Lower lobe of right lung (tissue), 2 donors: ENCODE results near the gene TANGO6. TPM values are rescaled to one million over a fixed set of nuclear protein-coding genes. Genes with fewer than 3 reads are reported as not detected.

Experiments
- ATAC-seq, 2 donors: fragments of 200-7000 bp; cut with Tn5 transposase; one replicate each; pipeline ENCODE4 v1.9.1; 2020 to 2022; ENCODE audit warnings: mild to moderate bottlenecking in 2 of 2, moderate library complexity in 2 of 2
- DNase-seq: peaks from one replicate; pipeline ENCODE4 v3.0.0-alpha.2; 2020
- H3K27ac ChIP-seq: fragments of 200-600 bp; one replicate; pipeline ENCODE4 v1.8.0; 2022
- H3K27me3 ChIP-seq: fragments of 200-600 bp; one replicate; pipeline ENCODE4 v1.8.0; 2022; ENCODE audit warnings: low read depth
- H3K36me3 ChIP-seq: fragments of 200-600 bp; one replicate; pipeline ENCODE4 v1.8.0; 2022; ENCODE audit warnings: mild to moderate bottlenecking
- H3K4me1 ChIP-seq: fragments of 200-600 bp; one replicate; pipeline ENCODE4 v1.8.0; 2022
- H3K4me3 ChIP-seq: fragments of 200-600 bp; one replicate; pipeline ENCODE4 v1.8.0; 2022; ENCODE audit warnings: mild to moderate bottlenecking
- H3K9me3 ChIP-seq: fragments of 200-600 bp; one replicate; pipeline ENCODE4 v1.8.0; 2022
- intact Hi-C: fragments of 100-400 bp; cut with DNase I; formaldehyde crosslinking; loops from one replicate; pipeline ENCODE4 v1.11.0; 2022
- total RNA-seq: library from RNA; stranded (reverse); fragmentation: NEBNext Ultra II Directional; extraction: Animal tissue kit (Norgen Biotek cat#: 25700); gene quantifications from one replicate; pipeline ENCODE4 v1.2.1, GENCODE V29; 2021
- TF ChIP-seq, protein P1 (sequence below): fragments of 200-600 bp; IDR thresholded peaks from one replicate; pipeline ENCODE4 v1.8.0; 2022; ENCODE audit warnings: antibody characterized with exemption, mild to moderate bottlenecking
- donor health status: DM: no; HTN: yes; CAD: no; lungs with severe emphysema.

TANGO6 gene
- total RNA-seq, 1 donor from 2014 or later, result 20.4 TPM

DNA sequence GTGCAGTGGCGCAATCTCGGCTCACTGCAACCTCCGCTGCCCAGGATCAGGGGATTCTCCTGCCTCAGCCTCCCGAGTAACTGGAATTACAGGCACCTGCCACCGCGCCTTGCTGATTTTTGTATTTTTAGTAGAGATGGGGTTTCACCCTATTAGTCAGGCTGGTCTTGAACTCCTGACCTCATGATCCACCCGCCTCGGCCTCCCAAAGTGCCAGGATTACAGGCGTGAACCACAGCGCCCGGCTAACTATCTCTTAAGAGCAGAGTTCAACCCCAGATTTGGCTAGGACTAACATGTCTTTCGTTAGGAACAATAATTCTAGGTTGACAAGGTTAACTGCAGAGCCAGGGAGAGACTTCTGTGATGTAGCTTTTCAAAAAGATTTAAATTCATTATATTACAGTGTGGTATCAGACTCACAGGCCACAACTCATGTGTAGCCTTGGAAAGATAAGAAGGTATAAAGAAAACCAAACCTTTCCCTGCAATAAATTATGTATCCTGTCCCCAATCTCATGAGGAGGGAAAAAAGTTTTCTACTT is 284.7 kb downstream of the TANGO6 start:
- H3K27ac ChIP-seq, result no peak overlapping the region
- no peak for DNase-seq
- no peak overlapping the region for H3K4me3 ChIP-seq
- peaks cover 18% of the 10 kb centered on the region for H3K4me1 ChIP-seq
- ATAC-seq, result no peak
- peaks cover 27% of the 10 kb centered on the region for H3K36me3 ChIP-seq
- intact Hi-C loops, result no loop called here
- no peaks in the 10 kb centered on the region for H3K27me3 ChIP-seq
- TF ChIP-seq, protein P1, sequence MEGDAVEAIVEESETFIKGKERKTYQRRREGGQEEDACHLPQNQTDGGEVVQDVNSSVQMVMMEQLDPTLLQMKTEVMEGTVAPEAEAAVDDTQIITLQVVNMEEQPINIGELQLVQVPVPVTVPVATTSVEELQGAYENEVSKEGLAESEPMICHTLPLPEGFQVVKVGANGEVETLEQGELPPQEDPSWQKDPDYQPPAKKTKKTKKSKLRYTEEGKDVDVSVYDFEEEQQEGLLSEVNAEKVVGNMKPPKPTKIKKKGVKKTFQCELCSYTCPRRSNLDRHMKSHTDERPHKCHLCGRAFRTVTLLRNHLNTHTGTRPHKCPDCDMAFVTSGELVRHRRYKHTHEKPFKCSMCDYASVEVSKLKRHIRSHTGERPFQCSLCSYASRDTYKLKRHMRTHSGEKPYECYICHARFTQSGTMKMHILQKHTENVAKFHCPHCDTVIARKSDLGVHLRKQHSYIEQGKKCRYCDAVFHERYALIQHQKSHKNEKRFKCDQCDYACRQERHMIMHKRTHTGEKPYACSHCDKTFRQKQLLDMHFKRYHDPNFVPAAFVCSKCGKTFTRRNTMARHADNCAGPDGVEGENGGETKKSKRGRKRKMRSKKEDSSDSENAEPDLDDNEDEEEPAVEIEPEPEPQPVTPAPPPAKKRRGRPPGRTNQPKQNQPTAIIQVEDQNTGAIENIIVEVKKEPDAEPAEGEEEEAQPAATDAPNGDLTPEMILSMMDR, result no peak
- no peaks in the 10 kb centered on the region for H3K9me3 ChIP-seq

DNA sequence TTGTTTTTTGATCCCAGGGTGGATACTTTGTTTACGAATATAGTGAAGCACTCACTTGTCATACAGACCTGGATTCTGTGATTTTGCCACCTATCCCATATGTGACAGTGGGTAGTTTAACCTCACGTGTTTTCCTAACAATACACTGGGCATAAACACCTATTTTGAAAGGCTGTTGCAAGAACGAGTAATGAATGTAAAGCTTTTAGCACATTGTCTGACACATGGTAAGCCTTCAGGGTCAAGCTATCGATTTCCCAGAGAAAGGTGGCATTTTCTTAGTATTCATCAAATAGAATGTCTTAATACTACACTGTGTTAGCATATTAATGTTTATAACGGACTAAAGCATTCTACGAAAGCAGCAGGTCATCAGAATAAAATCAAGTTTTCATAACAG is 287.1 kb downstream of the TANGO6 start:
- Histone ChIP-seq H3K4me3 (no peak overlapping the region), H3K9me3 (no peaks in the 10 kb centered on the region), H3K36me3 (peaks cover 23% of the 10 kb centered on the region), H3K27me3 (no peaks in the 10 kb centered on the region), H3K27ac (no peak overlapping the region), H3K4me1 (peaks cover 27% of the 10 kb centered on the region)
- TF ChIP-seq, protein P1, result no peak
- intact Hi-C loops, result no loop called here
- DNase-seq (no peak), ATAC-seq (no peak)

GRCh38 chr16:69131167-69131838 is 288.0 kb downstream of the TANGO6 start:
- peaks cover 19% of the 10 kb centered on the region for H3K36me3 ChIP-seq
- H3K27ac ChIP-seq, result peak overlapping the region; percentile 91
- ATAC-seq (peak; percentile 5 to 35), DNase-seq (no peak)
- no peaks in the 10 kb centered on the region for H3K9me3 ChIP-seq
- no peaks in the 10 kb centered on the region for H3K27me3 ChIP-seq
- peaks cover 27% of the 10 kb centered on the region for H3K4me1 ChIP-seq
- intact Hi-C loops, result no loop called here
- TF ChIP-seq, protein P1, result no peak
- H3K4me3 ChIP-seq, result peak overlapping the region; percentile 90

DNA sequence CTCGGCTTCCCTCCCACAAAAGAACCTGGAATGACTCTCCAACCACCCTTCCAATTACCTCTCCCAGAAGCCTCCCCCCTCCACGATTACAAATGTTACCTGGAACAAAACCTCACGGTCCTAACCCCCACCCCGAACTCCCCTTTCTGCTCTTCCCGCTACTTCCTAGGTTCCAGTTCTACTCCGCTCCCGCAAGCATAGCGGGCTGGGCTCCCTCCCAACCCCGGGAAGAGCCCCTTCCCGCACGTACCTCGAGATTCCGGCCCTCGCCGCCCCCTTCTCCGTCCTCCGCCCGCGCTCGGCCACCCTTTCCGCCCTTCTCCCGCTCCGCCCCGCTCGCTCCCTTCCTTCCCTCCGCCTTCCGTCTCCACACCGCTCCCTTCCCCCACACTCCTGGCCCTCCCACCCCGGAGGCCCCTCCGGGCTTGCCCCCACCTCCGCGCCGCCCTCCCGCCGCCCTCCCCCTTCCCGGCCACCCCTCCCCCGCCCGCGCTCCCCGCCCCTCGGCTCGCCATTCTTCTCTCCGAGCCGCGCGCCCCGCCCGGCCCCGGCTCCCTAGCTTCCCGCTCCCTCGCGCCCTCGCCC is 288.6 kb downstream of the TANGO6 start:
- Histone ChIP-seq H3K9me3 (no peaks in the 10 kb centered on the region), H3K4me3 (peak overlapping the region; percentile 90), H3K27me3 (no peaks in the 10 kb centered on the region), H3K27ac (peak overlapping the region; percentile 91), H3K4me1 (peaks cover 27% of the 10 kb centered on the region), H3K36me3 (peaks cover 19% of the 10 kb centered on the region)
- TF ChIP-seq, protein P1, result no peak
- DNase-seq (peak; percentile 84), ATAC-seq (peak; percentile 85 to 89)
- intact Hi-C loops, result no loop called here

GRCh38 chr16:69132424-69133252 is 289.3 kb downstream of the TANGO6 start, which contains the start of the genes CHTF8 and UTP4:
CHTF8 (minus strand) TSS chr16:69132588; CDS start chr16:69121458, 11,130 bp downstream.
UTP4 (plus strand) TSS chr16:69132649; CDS start chr16:69133460, 811 bp downstream.
- Histone ChIP-seq H3K4me3 (peak within 1 kb of the TSS; percentile 90), H3K9me3 (no peaks in the 10 kb centered on the region), H3K36me3 (peaks cover 22% of the 10 kb centered on the region), H3K27ac (peak within 1 kb of the TSS; percentile 91), H3K4me1 (peaks cover 27% of the 10 kb centered on the region), H3K27me3 (no peaks in the 10 kb centered on the region)
- TF ChIP-seq, protein P1, result no peak
- intact Hi-C loops, result no loop called here
- DNase-seq (peak; percentile 92), ATAC-seq (peak; percentile 95 to 97)
